ENCODE results near the gene NKAIN1. TPM values are rescaled to one million over a fixed set of nuclear protein-coding genes. Genes with fewer than 3 reads are reported as not detected.

Gene NKAIN1
- total RNA-seq, 1 experiment from 2014 or later: 36.8 TPM

GRCh38 chr1:31243501-31244286 lies 4.0 kb upstream of the NKAIN1 start:
- no peak overlapping the region for H3K4me3 Mint-ChIP-seq
- peaks cover 18% of the 10 kb centered on the region for H3K27me3 Mint-ChIP-seq (ENCODE audit: low read depth)
- POLR2A ChIA-PET: no interaction called here
- CTCF ChIA-PET: interaction anchor here (1.0 to 1.6 kb wide), 2 partner anchors 58 to 62 kb away, joined by 3 to 5 read pairs; no protein-coding TSS in a partner anchor
- no peak for TF ChIP-seq EMX1 (CRISPR knock-in tag; IDR thresholded peaks at IDR 0.05)
- no peak for TF ChIP-seq NFATC4 (CRISPR knock-in tag; IDR thresholded peaks at IDR 0.05)
- TF ChIP-seq ZNF138 (CRISPR knock-in tag; conservative IDR thresholded peaks at IDR 0.05): no peak
- no peak for TF ChIP-seq HMGXB4 (CRISPR knock-in tag; IDR thresholded peaks at IDR 0.05)
- TF ChIP-seq TEAD1 (CRISPR knock-in tag; IDR thresholded peaks at IDR 0.05): no peak
- no peak for TF ChIP-seq ESRRA (CRISPR knock-in tag; IDR thresholded peaks at IDR 0.05; ENCODE audit: borderline replicate concordance)
- no peak for TF ChIP-seq NR3C1 (CRISPR knock-in tag; conservative IDR thresholded peaks at IDR 0.05; ENCODE audit: low read depth)
- no peak for TF ChIP-seq NFYB (CRISPR knock-in tag; conservative IDR thresholded peaks at IDR 0.05; ENCODE audit: low read depth)
- TF ChIP-seq, protein P1, sequence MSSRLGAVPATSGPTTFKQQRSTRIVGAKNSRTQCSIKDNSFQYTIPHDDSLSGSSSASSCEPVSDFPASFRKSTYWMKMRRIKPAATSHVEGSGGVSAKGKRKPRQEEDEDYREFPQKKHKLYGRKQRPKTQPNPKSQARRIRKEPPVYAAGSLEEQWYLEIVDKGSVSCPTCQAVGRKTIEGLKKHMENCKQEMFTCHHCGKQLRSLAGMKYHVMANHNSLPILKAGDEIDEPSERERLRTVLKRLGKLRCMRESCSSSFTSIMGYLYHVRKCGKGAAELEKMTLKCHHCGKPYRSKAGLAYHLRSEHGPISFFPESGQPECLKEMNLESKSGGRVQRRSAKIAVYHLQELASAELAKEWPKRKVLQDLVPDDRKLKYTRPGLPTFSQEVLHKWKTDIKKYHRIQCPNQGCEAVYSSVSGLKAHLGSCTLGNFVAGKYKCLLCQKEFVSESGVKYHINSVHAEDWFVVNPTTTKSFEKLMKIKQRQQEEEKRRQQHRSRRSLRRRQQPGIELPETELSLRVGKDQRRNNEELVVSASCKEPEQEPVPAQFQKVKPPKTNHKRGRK (CRISPR knock-in tag; IDR thresholded peaks at IDR 0.05; ENCODE audit: borderline replicate concordance): no peak
- TF ChIP-seq NR2C2 (CRISPR knock-in tag; IDR thresholded peaks at IDR 0.05): no peak
- TF ChIP-seq, protein P2, sequence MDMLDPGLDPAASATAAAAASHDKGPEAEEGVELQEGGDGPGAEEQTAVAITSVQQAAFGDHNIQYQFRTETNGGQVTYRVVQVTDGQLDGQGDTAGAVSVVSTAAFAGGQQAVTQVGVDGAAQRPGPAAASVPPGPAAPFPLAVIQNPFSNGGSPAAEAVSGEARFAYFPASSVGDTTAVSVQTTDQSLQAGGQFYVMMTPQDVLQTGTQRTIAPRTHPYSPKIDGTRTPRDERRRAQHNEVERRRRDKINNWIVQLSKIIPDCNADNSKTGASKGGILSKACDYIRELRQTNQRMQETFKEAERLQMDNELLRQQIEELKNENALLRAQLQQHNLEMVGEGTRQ (CRISPR knock-in tag; IDR thresholded peaks at IDR 0.05): no peak
- TF ChIP-seq GTF2I (CRISPR knock-in tag; conservative IDR thresholded peaks at IDR 0.05): no peak
- no peak for TF ChIP-seq ZNF423 (CRISPR knock-in tag; IDR thresholded peaks at IDR 0.05)
- TF ChIP-seq MAX (CRISPR knock-in tag; IDR thresholded peaks at IDR 0.05): no peak
- no peak for TF ChIP-seq MLX (CRISPR knock-in tag; IDR thresholded peaks at IDR 0.05)
- no peak for TF ChIP-seq ZBTB43 (CRISPR knock-in tag; IDR thresholded peaks at IDR 0.05)
- H3K27ac Mint-ChIP-seq: no peak overlapping the region
- ATAC-seq (no peak), DNase-seq (ENCODE audit: low spot score) (no peak)
- no peaks in the 10 kb centered on the region for H3K9me3 Mint-ChIP-seq
- H3K36me3 Mint-ChIP-seq: no peaks in the 10 kb centered on the region
- peaks cover 12% of the 10 kb centered on the region for H3K4me1 Mint-ChIP-seq

DNA sequence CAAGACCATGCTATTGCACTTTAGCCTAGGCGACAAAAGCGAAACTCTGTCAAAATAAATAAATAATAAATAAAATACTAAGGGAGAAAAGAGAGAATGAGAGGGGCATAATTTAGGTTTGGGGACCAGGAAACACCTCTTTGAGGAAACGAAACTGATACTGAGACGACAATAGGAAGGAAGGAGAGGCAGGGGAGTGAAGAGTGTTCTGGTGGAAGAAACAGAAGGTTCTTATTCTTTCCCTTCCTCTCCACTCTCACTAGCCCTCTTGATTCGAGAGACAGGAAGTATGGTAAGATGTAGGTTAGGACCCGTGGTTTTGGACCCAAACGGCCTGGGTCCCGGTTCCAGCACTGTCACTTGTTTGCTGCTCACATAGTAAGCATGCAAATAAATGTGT lies 1.6 kb upstream of the NKAIN1 start:
- CTCF ChIA-PET: interaction anchor here (1.0 kb wide), 1 partner anchor 57 kb away, joined by 5 read pairs; no protein-coding TSS in a partner anchor
- no peak overlapping the region for H3K4me3 Mint-ChIP-seq
- no peaks in the 10 kb centered on the region for H3K9me3 Mint-ChIP-seq
- H3K27ac Mint-ChIP-seq: no peak overlapping the region
- ATAC-seq: no peak
- H3K27me3 Mint-ChIP-seq (ENCODE audit: low read depth): peaks cover 26% of the 10 kb centered on the region
- H3K36me3 Mint-ChIP-seq: no peaks in the 10 kb centered on the region
- no peak for DNase-seq (ENCODE audit: low spot score)
- POLR2A ChIA-PET: interaction anchor here (1.1 kb wide), 1 partner anchor 50 kb away, joined by 5 read pairs; no protein-coding TSS in a partner anchor
- peaks cover 15% of the 10 kb centered on the region for H3K4me1 Mint-ChIP-seq
- no peak for TF ChIP-seq ZNF416 (CRISPR knock-in tag; IDR thresholded peaks at IDR 0.05)
- TF ChIP-seq FOXP1 (CRISPR knock-in tag; IDR thresholded peaks at IDR 0.05; ENCODE audit: borderline replicate concordance): no peak
- no peak for TF ChIP-seq FOXP4 (CRISPR knock-in tag; IDR thresholded peaks at IDR 0.05)
- no peak for TF ChIP-seq ZNF232 (CRISPR knock-in tag; IDR thresholded peaks at IDR 0.05)
- TF ChIP-seq ZBTB43 (CRISPR knock-in tag; IDR thresholded peaks at IDR 0.05): no peak
- TF ChIP-seq GTF2I (CRISPR knock-in tag; conservative IDR thresholded peaks at IDR 0.05): no peak
- no peak for TF ChIP-seq TCF7 (CRISPR knock-in tag; IDR thresholded peaks at IDR 0.05; ENCODE audit: low read depth)
- no peak for TF ChIP-seq ZNF396 (CRISPR knock-in tag; IDR thresholded peaks at IDR 0.05; ENCODE audit: borderline replicate concordance)
- no peak for TF ChIP-seq GABPB1 (CRISPR knock-in tag; IDR thresholded peaks at IDR 0.05)
- no peak for TF ChIP-seq ERG (CRISPR knock-in tag; IDR thresholded peaks at IDR 0.05)
